Measurements from ENCODE around the gene ENC1. TPM values are rescaled to one million over a fixed set of nuclear protein-coding genes. Genes with fewer than 3 reads are reported as not detected.

ENC1 gene
- total RNA-seq, 1 experiment from 2014 or later = 7.9 TPM

DNA sequence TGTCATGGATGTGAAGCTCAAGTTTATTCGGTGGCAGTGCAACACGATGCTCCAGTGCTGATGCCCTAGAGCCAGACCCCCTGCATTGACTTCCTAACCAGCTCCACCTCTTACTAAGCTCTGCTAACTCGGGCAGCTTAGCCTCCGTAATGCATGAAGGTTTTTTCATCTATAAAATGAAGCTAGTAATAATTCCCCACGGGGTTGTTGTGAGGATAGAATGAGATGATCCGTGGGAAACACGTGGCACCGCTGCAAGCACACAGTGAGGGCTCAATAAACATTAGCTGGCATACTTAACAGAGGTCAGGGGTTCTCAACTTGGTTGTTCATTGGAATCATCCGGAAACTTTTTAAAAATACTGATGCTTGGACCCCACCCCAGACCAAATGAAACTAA lies 6.8 kb downstream of the ENC1 start:
- intact Hi-C loops (cut with micrococcal nuclease; ENCODE audit: unreplicated experiment) = no loop called here
- no TSS peak for BruUV-seq (replicated peaks)
- H3K4me1 ChIP-seq (ENCODE audit: insufficient read depth, low read length, poor library complexity, severe bottlenecking) = peaks cover 30% of the 10 kb centered on the region
- H3K27me3 ChIP-seq (replicated peaks; ENCODE audit: insufficient read depth, low read depth, low read length, poor library complexity) = no peaks in the 10 kb centered on the region
- no peaks in the 10 kb centered on the region for H3K9me3 ChIP-seq (ENCODE audit: low read depth, low read length, poor library complexity, severe bottlenecking)
- H3K36me3 ChIP-seq (ENCODE audit: insufficient read depth, low read length, poor library complexity, severe bottlenecking) = no peaks in the 10 kb centered on the region
- CTCF ChIA-PET = no interaction called here
- DNase-seq (ENCODE audit: low spot score) = no peak
- no peak overlapping the region for H3K4me3 ChIP-seq (ENCODE audit: low read depth, low read length, poor library complexity, severe bottlenecking)
- H3K27ac ChIP-seq (ENCODE audit: low read depth, low read length, poor library complexity, severe bottlenecking) = no peak overlapping the region
- POLR2A ChIA-PET (ENCODE audit: low non-redundant PET) = interaction anchor here (0.6 to 0.7 kb wide), 2 partner anchors 58 to 172 kb away, joined by 4 to 16 read pairs; no protein-coding TSS in a partner anchor
- no peak for TF ChIP-seq EZH2 (IDR thresholded peaks at IDR 0.05; ENCODE audit: borderline replicate concordance, low read depth, low read length, poor library complexity, severe bottlenecking)
- TF ChIP-seq, protein P1, sequence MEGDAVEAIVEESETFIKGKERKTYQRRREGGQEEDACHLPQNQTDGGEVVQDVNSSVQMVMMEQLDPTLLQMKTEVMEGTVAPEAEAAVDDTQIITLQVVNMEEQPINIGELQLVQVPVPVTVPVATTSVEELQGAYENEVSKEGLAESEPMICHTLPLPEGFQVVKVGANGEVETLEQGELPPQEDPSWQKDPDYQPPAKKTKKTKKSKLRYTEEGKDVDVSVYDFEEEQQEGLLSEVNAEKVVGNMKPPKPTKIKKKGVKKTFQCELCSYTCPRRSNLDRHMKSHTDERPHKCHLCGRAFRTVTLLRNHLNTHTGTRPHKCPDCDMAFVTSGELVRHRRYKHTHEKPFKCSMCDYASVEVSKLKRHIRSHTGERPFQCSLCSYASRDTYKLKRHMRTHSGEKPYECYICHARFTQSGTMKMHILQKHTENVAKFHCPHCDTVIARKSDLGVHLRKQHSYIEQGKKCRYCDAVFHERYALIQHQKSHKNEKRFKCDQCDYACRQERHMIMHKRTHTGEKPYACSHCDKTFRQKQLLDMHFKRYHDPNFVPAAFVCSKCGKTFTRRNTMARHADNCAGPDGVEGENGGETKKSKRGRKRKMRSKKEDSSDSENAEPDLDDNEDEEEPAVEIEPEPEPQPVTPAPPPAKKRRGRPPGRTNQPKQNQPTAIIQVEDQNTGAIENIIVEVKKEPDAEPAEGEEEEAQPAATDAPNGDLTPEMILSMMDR (conservative IDR thresholded peaks at IDR 0.05; ENCODE audit: low read depth, low read length) = no peak

DNA sequence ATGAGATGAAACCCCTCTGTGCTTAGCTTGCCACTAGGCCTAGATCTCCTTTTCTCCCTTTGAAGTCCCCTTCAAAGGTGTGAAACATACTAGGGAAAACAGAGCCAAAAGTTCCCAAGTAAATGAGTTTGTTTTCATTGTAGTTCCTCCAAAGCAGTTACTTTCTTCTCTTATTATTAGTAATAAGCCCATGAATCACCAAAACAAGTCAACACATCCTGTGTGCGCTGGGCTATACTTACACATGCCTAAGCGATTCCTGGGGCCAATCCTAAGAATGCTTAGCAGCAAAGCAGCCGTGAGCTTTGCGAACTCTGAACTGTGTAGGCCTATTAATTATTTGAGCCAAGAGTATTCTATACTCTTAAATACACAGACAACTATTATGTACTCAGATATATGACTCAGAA lies 7.6 kb downstream of the ENC1 start:
- Histone ChIP-seq H3K9me3 (ENCODE audit: low read depth, low read length, poor library complexity, severe bottlenecking) (no peaks in the 10 kb centered on the region), H3K36me3 (ENCODE audit: insufficient read depth, low read length, poor library complexity, severe bottlenecking) (no peaks in the 10 kb centered on the region), H3K4me3 (ENCODE audit: low read depth, low read length, poor library complexity, severe bottlenecking) (no peak overlapping the region), H3K4me1 (ENCODE audit: insufficient read depth, low read length, poor library complexity, severe bottlenecking) (peaks cover 26% of the 10 kb centered on the region), H3K27me3 (replicated peaks; ENCODE audit: insufficient read depth, low read depth, low read length, poor library complexity) (no peaks in the 10 kb centered on the region), H3K27ac (ENCODE audit: low read depth, low read length, poor library complexity, severe bottlenecking) (no peak overlapping the region)
- intact Hi-C loops (cut with micrococcal nuclease; ENCODE audit: unreplicated experiment) = no loop called here
- no peak for TF ChIP-seq EZH2 (IDR thresholded peaks at IDR 0.05; ENCODE audit: borderline replicate concordance, low read depth, low read length, poor library complexity, severe bottlenecking)
- TF ChIP-seq, protein P1 (conservative IDR thresholded peaks at IDR 0.05; ENCODE audit: low read depth, low read length) = no peak
- ChIA-PET CTCF (no interaction called here), POLR2A (ENCODE audit: low non-redundant PET) (interaction anchor here (0.7 kb wide), 1 partner anchor 173 kb away, joined by 4 read pairs; no protein-coding TSS in a partner anchor)
- DNase-seq (ENCODE audit: low spot score) = no peak
- no TSS peak for BruUV-seq (replicated peaks)

DNA sequence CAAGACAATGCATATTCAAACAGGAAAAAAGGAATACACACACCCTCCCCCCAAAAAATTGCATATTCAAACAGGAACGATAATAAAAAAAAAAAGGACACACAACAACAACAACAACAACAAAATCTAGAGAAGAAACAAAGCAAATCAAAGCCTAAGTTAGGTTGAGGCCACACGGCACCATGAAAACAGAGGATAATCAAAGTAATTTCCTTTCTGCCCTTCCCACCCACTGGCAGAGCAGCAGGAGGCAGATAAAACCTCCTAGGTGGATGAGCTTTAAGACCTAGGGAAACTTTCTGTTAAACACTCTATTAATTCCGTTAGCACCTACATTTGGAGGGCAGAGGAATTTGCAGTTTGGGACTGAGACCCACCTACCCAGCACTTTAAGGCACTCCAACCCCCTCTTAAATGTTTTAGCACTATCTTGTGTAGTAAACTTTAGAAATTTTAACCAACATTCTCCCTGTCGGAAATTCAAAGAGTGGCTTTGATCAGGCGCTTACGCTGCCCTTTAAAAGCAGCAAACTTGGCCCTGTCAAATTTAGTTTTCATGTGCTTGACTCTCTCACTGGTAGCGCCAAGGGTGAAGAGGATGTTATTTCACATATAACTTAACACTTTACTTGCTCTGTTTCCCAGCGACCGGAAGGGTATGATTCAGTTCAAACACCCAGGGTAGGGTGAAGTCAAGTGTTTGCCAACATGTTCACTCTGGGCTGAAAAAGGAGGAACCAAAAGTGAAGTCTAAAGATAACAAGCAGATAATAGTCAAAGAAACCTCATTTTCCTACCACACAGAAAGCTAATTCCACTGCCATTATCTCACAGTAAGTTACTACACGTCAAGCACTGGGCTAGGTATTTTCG lies 9.2 kb downstream of the ENC1 start:
- intact Hi-C loops (cut with micrococcal nuclease; ENCODE audit: unreplicated experiment) = loop anchor here (1.0 kb wide), 1 partner anchor 88 kb away; no protein-coding TSS in a partner anchor
- POLR2A ChIA-PET (ENCODE audit: low non-redundant PET) = interaction anchor here (0.5 to 0.7 kb wide), 2 partner anchors 244 to 517 kb away, joined by 3 to 4 read pairs; no protein-coding TSS in a partner anchor

More for the DNA sequence above, 9.2 kb downstream of the ENC1 start:
- no peaks in the 10 kb centered on the region for H3K9me3 ChIP-seq (ENCODE audit: low read depth, low read length, poor library complexity, severe bottlenecking)
- TF ChIP-seq, protein P1 (conservative IDR thresholded peaks at IDR 0.05; ENCODE audit: low read depth, low read length) = no peak
- no peak for TF ChIP-seq EZH2 (IDR thresholded peaks at IDR 0.05; ENCODE audit: borderline replicate concordance, low read depth, low read length, poor library complexity, severe bottlenecking)
- no TSS peak for BruUV-seq (replicated peaks)
- H3K27me3 ChIP-seq (replicated peaks; ENCODE audit: insufficient read depth, low read depth, low read length, poor library complexity) = no peaks in the 10 kb centered on the region
- peaks cover 32% of the 10 kb centered on the region for H3K4me1 ChIP-seq (ENCODE audit: insufficient read depth, low read length, poor library complexity, severe bottlenecking)
- CTCF ChIA-PET = no interaction called here
- no peak overlapping the region for H3K4me3 ChIP-seq (ENCODE audit: low read depth, low read length, poor library complexity, severe bottlenecking)
- no peaks in the 10 kb centered on the region for H3K36me3 ChIP-seq (ENCODE audit: insufficient read depth, low read length, poor library complexity, severe bottlenecking)
- peak overlapping the region; percentile 56 for H3K27ac ChIP-seq (ENCODE audit: low read depth, low read length, poor library complexity, severe bottlenecking)
- DNase-seq (ENCODE audit: low spot score) = peak; percentile 62
